Stomach (tissue), 9 donors: Measurements from ENCODE around the gene ADRM1. TPM values are rescaled to one million over a fixed set of nuclear protein-coding genes. Genes with fewer than 3 reads are reported as not detected.
A peak's percentile ranks its signal among the peaks of the same experiment; 100 is the strongest.

Experiments used
- DNase-seq, 2 donors: peaks; one replicate each; pipeline versions ENCODE4 v3.0.0 to v3.0.0-alpha.2; 2013 to 2019
- H3K27ac ChIP-seq, 5 donors: fragments of 200-600 bp in 4 of 5; sonication (generic) in 4 of 5; one replicate each; pipeline ENCODE4 v1.5.1; 2013 to 2019; ENCODE audit warnings: mild to moderate bottlenecking in 1 of 5, moderate library complexity in 1 of 5
- H3K27me3 ChIP-seq, 3 donors: fragments of 200-600 bp; sonication (generic); one replicate each; pipeline ENCODE4 v1.5.1; 2017 to 2019; ENCODE audit warnings: mixed run types in 1 of 3
- H3K36me3 ChIP-seq, 4 donors: fragments of 200-600 bp; sonication (generic); 1 replicate in 3 of 4; 2 replicates in 1 of 4; pipeline ENCODE4 v1.5.1; 2016 to 2019
- H3K4me1 ChIP-seq, 4 donors: fragments of 200-600 bp; sonication (generic); one replicate each; pipeline ENCODE4 v1.5.1; 2016 to 2019
- H3K4me3 ChIP-seq, 4 donors: fragments of 200-600 bp; sonication (generic) in 3 of 4; one replicate each; pipeline ENCODE4 v1.5.1; 2016 to 2019; ENCODE audit warnings: mild to moderate bottlenecking in 1 of 4
- H3K9me3 ChIP-seq, 4 donors: fragments of 200-600 bp; sonication (generic); one replicate each; pipeline ENCODE4 v1.5.1; 2016 to 2019
- CTCF ChIP-seq, 7 experiments: fragments of 450-650 bp in 4 of 7; fragments of 200-600 bp in 3 of 7; sonication (generic) in 3 of 7; IDR thresholded peaks; one replicate each; pipeline ENCODE4 v1.5.1; 2016 to 2019; ENCODE audit warnings: antibody characterized with exemption in 7 of 7, control low read depth in 2 of 7, mild to moderate bottlenecking in 1 of 7
- EP300 ChIP-seq: sonication (generic); formaldehyde crosslinking; IDR thresholded peaks from one replicate; pipeline ENCODE4 v1.6.1; 2017; ENCODE audit warnings: antibody characterized with exemption
- POLR2A ChIP-seq, 4 donors: fragments of 450-650 bp; IDR thresholded peaks; one replicate each; pipeline ENCODE4 v1.6.1; 2016; ENCODE audit warnings: antibody characterized with exemption in 4 of 4, control low read depth in 2 of 4, mild to moderate bottlenecking in 1 of 4, moderate library complexity in 1 of 4
- POLR2AphosphoS5 ChIP-seq, 3 donors: sonication (generic); formaldehyde crosslinking; IDR thresholded peaks; one replicate each; pipeline ENCODE4 v1.6.1; 2016; ENCODE audit warnings: antibody characterized with exemption in 3 of 3
- WGBS, 5 donors: extraction: QIAGEN DNeasy Blood & Tissue Kit in 3 of 5; methylation state at CpG; one replicate each; pipeline versions ENCODE4 v1.1.5 to v1.1.7; 2013 to 2018; 5-methylcytosine and 5-hydroxymethylcytosine counted together
- intact Hi-C: fragments of 100-400 bp; cut with DNase I; formaldehyde crosslinking; loops from one replicate; pipeline ENCODE4 v1.15.1; 2023; ENCODE audit warnings: low total_unique reads
- polyA plus RNA-seq, 3 donors: library from polyadenylated mRNA; stranded (reverse); fragments of 200-250 nt; gene quantifications; one replicate each; pipeline ENCODE4 v1.2.3, GENCODE V29; 2013
- total RNA-seq, 5 donors: library from RNA; depleted of rRNA; stranded (reverse); fragments of >200 nt; gene quantifications; one replicate each; pipeline versions ENCODE4 v1.1.0 to v1.2.3, GENCODE V29; 2014 to 2016
- donor health status: healthy with polysubstance abuse.
- donor health status: Bipolar disorder and iron deficiency.
- donor health status: healthy.

ADRM1 gene
- total and polyA plus RNA-seq, 8 donors, result 42.0 to 130 (median 83.7) TPM

- H3K36me3 ChIP-seq, result peaks cover 37 to 80% (median 57%) of the 10 kb centered on the region in 4 donors
- peak overlapping the region in 1 of 5 donors; percentile 51 for H3K27ac ChIP-seq
- DNase-seq, result no peak
- H3K4me1 ChIP-seq, result peaks cover 8 to 18% (median 9%) of the 10 kb centered on the region in 4 donors
- H3K4me3 ChIP-seq, result no peak overlapping the region
- H3K27me3 ChIP-seq, result no peaks in the 10 kb centered on the region
- no peaks in the 10 kb centered on the region for H3K9me3 ChIP-seq
- intact Hi-C loops, result no loop called here
- no peak for TF ChIP-seq EP300
- TF ChIP-seq POLR2A (IDR thresholded peaks at IDR 0.05), result no peak
- no peak for TF ChIP-seq POLR2AphosphoS5 (IDR thresholded peaks at IDR 0.05)
- no peak for TF ChIP-seq CTCF (IDR thresholded peaks at IDR 0.05)
- 79 to 87% (median 84%) methylated on average over 5 to 9 of the region's 9 CpGs for WGBS, 5 donors
Measured at GRCh38 chr20:62347445-62347844, 44.6 kb downstream of the ADRM1 start.

- H3K4me1 ChIP-seq, result peaks cover 8 to 29% (median 17%) of the 10 kb centered on the region in 4 donors
- 49 to 100% (median 93%) methylated on average over 1 of the region's 1 CpG for WGBS, 5 donors
- TF ChIP-seq POLR2A (IDR thresholded peaks at IDR 0.05) (no peak), CTCF (IDR thresholded peaks at IDR 0.05) (no peak), POLR2AphosphoS5 (IDR thresholded peaks at IDR 0.05) (no peak), EP300 (no peak)
- no peak overlapping the region for H3K4me3 ChIP-seq
- H3K36me3 ChIP-seq, result peaks cover 40 to 84% (median 57%) of the 10 kb centered on the region in 4 donors
- intact Hi-C loops, result no loop called here
- DNase-seq, result no peak
- peak overlapping the region in 1 of 5 donors; percentile 31 for H3K27ac ChIP-seq
- H3K27me3 ChIP-seq, result no peaks in the 10 kb centered on the region
- no peaks in the 10 kb centered on the region for H3K9me3 ChIP-seq
Measured at GRCh38 chr20:62348604-62349003, 45.8 kb downstream of the ADRM1 start.

GRCh38 chr20:62349556-62350097 is 46.8 kb downstream of the ADRM1 start:
- TF ChIP-seq CTCF (IDR thresholded peaks at IDR 0.05) (no peak), EP300 (no peak), POLR2A (IDR thresholded peaks at IDR 0.05) (no peak), POLR2AphosphoS5 (IDR thresholded peaks at IDR 0.05) (no peak)
- H3K4me1 ChIP-seq, result peaks cover 13 to 40% (median 23%) of the 10 kb centered on the region in 4 donors
- peak overlapping the region in 3 of 5 donors; percentile 62 to 91 (median 67) for H3K27ac ChIP-seq
- WGBS, 5 donors, result 60 to 85% (median 78%) methylated on average over 5 to 7 of the region's 7 CpGs
- no peak for DNase-seq
- no peak overlapping the region for H3K4me3 ChIP-seq
- peaks cover 36 to 74% (median 55%) of the 10 kb centered on the region in 4 donors for H3K36me3 ChIP-seq
- H3K9me3 ChIP-seq, result no peaks in the 10 kb centered on the region
- H3K27me3 ChIP-seq, result no peaks in the 10 kb centered on the region
- intact Hi-C loops, result no loop called here

GRCh38 chr20:62350098-62350628 is 47.4 kb downstream of the ADRM1 start:
- Histone ChIP-seq H3K27me3 (no peaks in the 10 kb centered on the region), H3K4me1 (peaks cover 18 to 45% (median 29%) of the 10 kb centered on the region in 4 donors), H3K36me3 (peaks cover 35 to 70% (median 51%) of the 10 kb centered on the region in 4 donors), H3K4me3 (no peak overlapping the region), H3K27ac (peak overlapping the region in 3 of 5 donors; percentile 62 to 91 (median 67)), H3K9me3 (no peaks in the 10 kb centered on the region)
- WGBS, 5 donors, result 48 to 64% (median 56%) methylated on average over 7 to 16 of the region's 16 CpGs
- TF ChIP-seq POLR2A (IDR thresholded peaks at IDR 0.05) (no peak), POLR2AphosphoS5 (IDR thresholded peaks at IDR 0.05) (no peak), CTCF (IDR thresholded peaks at IDR 0.05) (no peak), EP300 (no peak)
- DNase-seq, result peak; percentile 58 to 91
- intact Hi-C loops, result no loop called here
